Urothelium cell line (cell line): ENCODE measurements around the gene EPHB1.
"Not testable (repeated sequence)": the region's sequence is repeated elsewhere in the genome, so short reads cannot be mapped to it uniquely, and the experiment has no call there.

Source experiments
- DNase-seq: peaks from one replicate; pipeline ENCODE4 v3.0.0; 2011; ENCODE audit warnings: low spot score, mixed read lengths
- FAIRE-seq: peaks from 2 replicates; lab custom pipeline; 2011; peaks lifted over from hg19 to GRCh38; lab: Jason Lieb, UNC

EPHB1 gene

GRCh38 chr3:135233476-135233875 lies 438.4 kb downstream of the EPHB1 start:
- not testable (repeated sequence) for FAIRE-seq, DNase-seq

GRCh38 chr3:135235541-135235940 lies 440.5 kb downstream of the EPHB1 start:
- DNase-seq, result no peak
- no peak for FAIRE-seq

DNA sequence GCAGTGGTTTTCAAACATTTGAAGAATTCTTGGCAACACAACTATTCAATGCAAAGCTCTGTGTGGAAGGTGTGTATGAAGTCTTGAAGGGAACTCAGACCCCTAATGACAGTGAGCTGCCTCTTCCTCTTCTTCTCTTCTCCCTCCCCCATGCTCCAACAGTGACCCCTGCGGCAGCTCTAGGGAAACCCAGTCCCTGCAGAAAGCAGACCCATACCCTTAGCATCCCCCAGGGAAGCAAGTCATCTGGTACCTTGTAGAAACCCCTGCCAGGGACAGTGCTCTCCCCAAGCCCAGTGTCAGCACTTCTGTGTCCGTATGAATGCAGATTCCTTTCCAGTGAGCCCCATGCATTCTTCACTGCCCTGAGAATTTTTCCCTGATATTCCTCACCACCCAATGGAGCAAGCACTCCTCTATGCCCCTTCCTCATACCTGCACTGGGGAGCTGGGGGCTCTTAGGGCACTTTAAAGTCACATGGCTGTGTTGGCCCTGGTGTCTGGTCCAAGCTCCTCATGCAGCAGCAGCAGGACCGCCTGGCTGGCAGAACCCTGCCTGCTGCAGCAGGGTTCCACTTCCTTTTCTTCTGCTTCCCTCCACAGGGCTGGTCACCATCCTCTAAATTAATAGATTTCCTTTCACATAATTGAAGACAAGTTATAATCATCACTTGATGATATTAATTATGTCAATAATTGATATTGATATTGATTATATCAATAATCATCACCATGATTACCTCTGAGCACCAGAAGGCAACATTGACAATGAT lies 442.5 kb downstream of the EPHB1 start:
- DNase-seq (no peak), FAIRE-seq (no peak)

DNA sequence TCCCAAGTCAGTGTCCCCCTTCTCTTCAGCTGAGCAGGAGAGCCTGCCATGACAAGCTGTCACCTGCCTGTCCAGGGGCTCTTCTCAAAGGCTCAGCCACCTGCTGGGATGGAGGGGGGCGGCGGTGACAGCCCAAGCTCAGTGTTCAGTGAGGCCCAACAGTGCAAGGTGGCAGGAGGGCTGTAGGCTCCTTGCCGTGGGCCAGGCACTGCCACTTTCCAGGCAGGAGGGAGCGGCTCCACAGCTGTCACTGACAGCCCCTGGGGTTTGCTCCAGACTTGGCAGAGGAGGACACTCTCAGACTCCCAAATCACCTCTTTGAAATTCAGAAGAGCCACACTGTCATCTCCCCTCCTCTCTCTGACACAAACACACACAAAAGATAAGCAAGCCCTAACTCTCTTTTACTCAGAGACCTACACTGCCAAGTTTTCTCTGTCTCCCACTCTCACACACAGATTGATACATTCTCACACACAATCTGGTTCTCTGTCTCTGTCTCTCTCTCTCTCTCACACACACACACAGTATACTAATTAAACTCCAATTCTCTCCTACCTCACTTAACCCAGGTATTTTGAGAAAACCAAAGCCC lies 443.3 kb downstream of the EPHB1 start:
- DNase-seq, result no peak
- FAIRE-seq, result no peak

- DNase-seq, result no peak
- FAIRE-seq, result no peak
Measured at GRCh38 chr3:135238871-135239614, 444.0 kb downstream of the EPHB1 start.

GRCh38 chr3:135239615-135239884 lies 444.5 kb downstream of the EPHB1 start:
- no peak for FAIRE-seq
- no peak for DNase-seq

DNA sequence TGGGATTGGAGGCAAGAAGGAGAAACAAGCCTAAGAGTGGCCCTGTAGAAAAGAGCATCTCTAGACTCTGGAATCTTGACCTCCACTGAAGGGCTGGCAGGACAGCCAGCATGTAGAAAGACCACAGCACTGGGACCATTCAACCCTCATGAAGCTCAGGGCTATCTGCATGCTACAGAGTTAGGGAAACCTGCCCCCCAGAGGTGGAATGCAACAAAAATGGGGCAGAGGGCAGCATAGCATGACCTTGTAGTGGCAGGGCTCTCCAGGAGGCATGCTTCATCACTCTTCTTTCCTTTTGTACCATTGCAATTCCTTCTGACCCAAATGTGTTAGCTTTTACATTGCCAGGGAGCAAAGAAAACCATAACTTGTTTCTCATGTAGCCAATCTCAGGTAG lies 445.4 kb downstream of the EPHB1 start:
- DNase-seq, result no peak
- FAIRE-seq, result no peak

DNA sequence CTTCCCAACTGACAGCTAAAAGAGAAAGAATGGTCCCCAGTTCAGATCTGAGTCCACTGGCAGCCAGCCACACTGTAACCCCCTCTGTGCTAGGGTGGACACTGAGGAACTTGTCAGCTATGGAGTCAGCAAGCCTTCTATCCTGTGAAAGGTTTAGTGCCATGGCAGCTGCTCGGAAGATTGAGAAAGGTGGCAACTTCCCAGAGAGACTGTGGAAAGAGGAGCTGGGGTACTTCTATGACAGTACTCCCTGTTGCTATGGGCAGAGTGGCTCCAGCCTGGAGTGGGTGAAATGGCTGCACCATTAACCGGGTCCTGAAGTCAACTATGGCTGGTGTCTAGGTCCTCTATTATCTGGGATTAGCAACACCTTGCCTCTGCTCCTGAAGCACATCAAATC lies 447.2 kb downstream of the EPHB1 start:
- FAIRE-seq, result no peak
- no peak for DNase-seq

DNA sequence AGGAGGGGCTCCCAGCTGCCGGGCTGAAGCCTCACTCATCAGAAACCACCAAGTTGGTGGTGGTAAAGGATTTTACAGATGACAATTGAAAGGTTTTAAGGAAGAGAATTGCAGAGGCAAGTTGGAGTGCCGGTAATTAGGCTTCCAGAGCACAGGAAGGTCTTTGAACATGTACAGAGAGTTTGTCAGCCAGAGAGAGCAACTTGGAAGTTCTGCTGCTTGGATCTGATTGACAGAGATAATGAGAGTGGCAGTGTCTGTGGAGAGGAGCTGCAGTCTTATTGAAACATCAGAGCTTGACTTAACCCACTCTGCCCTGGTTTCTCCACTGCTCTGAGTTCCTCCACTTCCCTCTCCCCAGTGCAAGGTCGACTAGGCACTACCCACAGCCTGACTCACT lies 448.6 kb downstream of the EPHB1 start:
- DNase-seq (no peak), FAIRE-seq (no peak)

DNA sequence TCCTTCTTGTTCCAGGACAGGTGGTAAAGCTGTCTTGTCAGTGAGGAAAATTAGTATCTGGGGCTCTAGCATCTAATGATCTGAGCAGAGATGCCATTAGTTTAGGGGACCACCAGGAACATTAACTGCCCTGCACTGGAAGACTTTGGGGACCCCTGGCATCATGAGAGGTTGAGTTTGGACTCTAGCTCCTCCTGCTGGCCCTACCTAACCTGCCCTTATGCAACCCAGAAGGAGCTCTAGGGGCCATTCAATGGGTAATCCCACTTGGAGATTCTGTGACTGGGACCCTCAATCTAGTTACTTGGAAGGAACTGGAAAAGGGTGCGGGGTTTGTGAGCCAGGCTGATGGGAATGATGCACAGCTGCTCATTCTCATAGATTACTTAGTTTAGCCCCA lies 451.0 kb downstream of the EPHB1 start:
- DNase-seq (no peak), FAIRE-seq (no peak)

- FAIRE-seq (no peak), DNase-seq (no peak)
Measured at GRCh38 chr3:135248213-135248612, 453.2 kb downstream of the EPHB1 start.

DNA sequence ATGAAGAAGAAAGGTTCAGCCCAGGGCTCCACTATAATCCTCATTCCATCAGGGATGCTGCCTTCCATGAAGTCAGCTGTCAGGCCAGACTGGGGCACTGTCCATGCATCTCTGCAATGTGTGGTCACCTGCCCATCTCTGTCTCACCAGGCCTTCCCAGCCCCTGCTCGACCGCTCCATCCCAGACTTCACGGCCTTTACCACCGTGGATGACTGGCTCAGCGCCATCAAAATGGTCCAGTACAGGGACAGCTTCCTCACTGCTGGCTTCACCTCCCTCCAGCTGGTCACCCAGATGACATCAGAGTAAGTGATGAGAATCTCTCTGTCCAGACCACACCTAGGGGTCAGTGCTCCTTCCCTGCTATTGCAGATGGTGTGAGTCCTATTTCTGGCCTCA lies 454.1 kb downstream of the EPHB1 start:
- DNase-seq, result no peak
- no peak for FAIRE-seq

GRCh38 chr3:135258916-135259315 lies 463.9 kb downstream of the EPHB1 start:
- DNase-seq, result no peak
- no peak for FAIRE-seq

DNA sequence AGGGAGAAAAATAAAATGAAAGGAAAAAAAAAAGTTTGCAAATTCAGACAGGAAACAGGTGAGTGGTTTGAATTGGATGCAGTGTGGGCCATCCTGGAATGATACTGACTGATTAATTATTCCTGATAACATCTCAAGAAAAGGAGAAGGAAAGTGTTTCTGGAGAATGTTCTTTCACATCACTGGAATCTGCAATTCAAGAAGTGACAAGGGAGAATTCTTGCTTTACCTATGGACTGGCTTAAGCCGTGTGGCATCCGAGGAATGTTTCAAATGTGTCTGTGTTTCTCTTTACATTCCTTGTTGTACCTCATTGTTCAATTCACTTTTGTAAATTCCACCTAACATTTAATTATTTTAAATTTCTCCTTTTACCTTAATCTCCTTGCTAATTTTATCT lies 465.0 kb downstream of the EPHB1 start:
- DNase-seq, result no peak
- no peak for FAIRE-seq

DNA sequence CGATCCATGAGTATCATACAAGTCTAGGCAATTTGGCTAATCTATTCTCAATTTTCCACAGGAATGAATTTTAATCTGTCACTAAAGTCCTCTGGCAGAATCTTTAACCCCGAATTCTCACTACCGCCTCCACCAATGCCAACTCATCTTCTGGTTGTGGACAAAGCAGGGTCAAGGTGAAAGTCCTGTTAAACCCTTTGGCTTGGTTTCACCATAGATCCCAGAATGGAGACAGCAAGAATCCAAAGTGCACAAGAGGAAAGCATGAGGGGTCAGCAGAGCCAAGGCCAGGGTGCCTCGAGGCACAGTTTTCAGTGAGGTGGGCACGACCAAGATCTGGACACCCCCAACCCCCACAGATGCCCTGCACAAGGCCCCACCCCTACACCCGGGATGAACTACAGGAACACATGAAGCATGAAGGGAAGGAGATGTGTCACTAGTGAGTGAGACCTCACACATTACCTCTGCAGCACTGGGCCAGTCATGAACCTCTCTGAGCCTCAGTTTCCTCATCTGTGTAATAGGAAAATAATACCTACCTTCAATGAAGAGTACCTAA lies 466.2 kb downstream of the EPHB1 start:
- FAIRE-seq (no peak), DNase-seq (no peak)

GRCh38 chr3:135261916-135262315 lies 466.9 kb downstream of the EPHB1 start:
- no peak for DNase-seq
- no peak for FAIRE-seq

DNA sequence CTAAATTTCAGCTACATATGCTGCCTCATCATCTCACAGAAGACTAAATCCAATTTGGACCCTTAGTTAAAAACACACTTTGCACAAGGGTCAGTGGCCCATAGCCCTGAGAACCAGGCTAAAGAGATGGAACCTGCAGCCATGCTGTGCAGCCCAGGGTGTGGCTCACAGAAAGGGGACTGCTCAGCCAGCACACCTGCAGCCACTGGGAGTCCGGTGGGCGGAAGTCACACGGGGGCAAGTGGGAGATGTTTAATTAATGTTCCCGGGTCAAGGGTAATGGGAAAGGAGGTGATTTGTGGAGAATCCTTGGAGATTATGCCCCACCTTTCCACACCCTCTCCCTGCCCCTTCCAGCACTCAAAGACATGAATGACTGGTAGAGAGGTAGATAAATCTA lies 467.4 kb downstream of the EPHB1 start:
- DNase-seq, result no peak
- no peak for FAIRE-seq

DNA sequence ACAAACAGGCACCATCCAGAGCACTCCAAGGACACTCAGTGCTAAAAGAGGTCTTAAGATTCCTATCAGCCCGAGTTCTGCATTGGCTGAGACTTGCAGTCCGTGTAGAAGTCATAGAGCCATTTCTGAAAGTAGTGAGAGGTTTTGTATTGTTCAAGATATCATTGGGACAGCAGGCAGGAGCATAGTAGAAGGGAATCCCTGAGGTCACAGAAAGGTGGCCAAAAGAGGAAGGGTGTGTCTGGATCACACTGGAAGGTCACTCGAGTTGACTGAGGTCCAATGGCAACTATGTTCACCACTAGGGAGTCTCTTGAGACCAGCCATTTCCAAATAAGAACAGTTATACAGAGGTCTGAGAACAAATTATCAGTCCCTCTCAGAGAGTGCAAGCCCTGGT lies 468.3 kb downstream of the EPHB1 start:
- DNase-seq (no peak), FAIRE-seq (no peak)

GRCh38 chr3:135267487-135267886 lies 472.4 kb downstream of the EPHB1 start:
- DNase-seq (no peak), FAIRE-seq (no peak)

DNA sequence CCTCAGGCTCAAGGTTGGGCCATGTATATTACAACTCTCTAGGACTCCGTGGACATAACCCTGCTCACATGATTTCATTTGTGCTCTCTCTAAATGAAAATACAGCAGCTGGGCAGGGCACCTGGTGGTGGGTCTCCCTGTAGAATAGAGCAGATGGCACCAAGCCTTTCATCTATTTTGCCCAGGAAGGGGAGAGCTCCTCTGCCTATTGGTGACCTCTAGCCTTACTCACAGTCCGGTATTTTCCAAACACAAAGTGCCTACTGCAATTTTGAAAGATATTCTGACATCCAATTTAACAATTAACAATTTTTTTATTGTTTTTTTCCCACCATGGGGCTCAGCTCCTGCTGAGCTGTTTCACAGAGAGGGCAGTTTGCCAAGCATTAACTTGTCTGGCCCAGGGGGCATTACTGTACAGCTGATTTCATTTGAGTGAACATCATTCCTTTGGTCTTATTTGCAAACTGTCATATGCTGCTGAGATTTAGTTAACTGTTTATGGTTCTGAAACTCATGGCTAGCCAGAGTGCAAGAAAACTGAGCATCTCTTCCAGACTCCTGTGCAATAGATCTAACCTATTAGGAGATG lies 474.0 kb downstream of the EPHB1 start:
- no peak for FAIRE-seq
- DNase-seq, result no peak

- FAIRE-seq (no peak), DNase-seq (no peak)
Measured at GRCh38 chr3:135271177-135272025, 476.3 kb downstream of the EPHB1 start.
